ENCODE results near the gene SLC9B2. TPM values are rescaled to one million over a fixed set of nuclear protein-coding genes. Genes with fewer than 3 reads are reported as not detected.
A peak's percentile ranks its signal among the peaks of the same experiment; 100 is the strongest.

The SLC9B2 gene
- total RNA-seq, 1 donor from 2014 or later = 16.3 TPM

DNA sequence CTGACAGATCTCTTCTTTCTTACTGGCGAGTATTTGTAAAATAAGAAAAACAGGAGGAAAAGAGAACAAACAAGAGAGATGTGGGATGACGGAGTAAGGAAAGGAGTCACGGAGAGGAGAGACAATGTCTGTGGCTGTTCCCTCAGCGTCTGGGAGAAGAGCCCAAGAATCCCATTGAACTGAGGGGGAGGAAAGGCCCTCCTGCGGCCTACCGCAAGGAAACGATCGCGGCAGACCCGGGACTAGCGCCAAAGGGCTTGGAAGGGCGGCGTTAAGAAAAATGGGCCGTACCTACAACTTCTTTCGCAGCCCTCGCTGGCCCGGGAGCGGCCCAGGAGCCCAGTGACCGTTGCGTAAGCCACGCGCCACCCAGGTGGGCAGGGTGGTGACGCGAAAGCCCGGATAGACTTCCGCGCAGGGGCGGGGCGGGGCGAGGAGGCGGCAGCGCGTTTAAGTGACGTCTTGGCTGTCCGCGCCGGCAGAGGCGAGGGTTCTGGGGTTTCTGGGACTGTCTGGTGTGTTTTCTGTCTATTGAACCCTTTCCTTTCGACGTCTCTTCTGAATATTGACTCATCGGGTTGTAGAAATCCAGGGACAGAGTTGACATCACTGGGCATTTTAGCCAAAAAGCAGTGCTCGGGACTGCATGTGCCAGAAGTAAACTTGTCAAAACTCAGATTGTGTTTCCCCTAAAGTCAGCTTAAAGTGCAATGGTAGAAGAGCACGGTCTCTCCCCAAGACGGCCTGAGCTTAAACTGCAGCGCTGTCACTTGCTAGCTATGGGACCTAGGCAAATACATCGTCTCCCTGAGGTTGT is 57.0 kb downstream of the SLC9B2 start, which contains the start of gene SLC9B1:
SLC9B1 (minus strand) TSS at position 398 of the 817 bp plus-strand sequence. CDS start 27,994 bp downstream, outside the sequence.
- TF ChIP-seq EZH2 (IDR thresholded peaks at IDR 0.05; ENCODE audit: insufficient read depth, low read length) = no peak
- TF ChIP-seq, protein P1, sequence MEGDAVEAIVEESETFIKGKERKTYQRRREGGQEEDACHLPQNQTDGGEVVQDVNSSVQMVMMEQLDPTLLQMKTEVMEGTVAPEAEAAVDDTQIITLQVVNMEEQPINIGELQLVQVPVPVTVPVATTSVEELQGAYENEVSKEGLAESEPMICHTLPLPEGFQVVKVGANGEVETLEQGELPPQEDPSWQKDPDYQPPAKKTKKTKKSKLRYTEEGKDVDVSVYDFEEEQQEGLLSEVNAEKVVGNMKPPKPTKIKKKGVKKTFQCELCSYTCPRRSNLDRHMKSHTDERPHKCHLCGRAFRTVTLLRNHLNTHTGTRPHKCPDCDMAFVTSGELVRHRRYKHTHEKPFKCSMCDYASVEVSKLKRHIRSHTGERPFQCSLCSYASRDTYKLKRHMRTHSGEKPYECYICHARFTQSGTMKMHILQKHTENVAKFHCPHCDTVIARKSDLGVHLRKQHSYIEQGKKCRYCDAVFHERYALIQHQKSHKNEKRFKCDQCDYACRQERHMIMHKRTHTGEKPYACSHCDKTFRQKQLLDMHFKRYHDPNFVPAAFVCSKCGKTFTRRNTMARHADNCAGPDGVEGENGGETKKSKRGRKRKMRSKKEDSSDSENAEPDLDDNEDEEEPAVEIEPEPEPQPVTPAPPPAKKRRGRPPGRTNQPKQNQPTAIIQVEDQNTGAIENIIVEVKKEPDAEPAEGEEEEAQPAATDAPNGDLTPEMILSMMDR (IDR thresholded peaks at IDR 0.05; ENCODE audit: insufficient read depth, low read depth, low read length) = no peak
- no peaks in the 10 kb centered on the region for H3K9me3 Mint-ChIP-seq (ENCODE audit: unreplicated experiment)
- H3K27ac Mint-ChIP-seq (ENCODE audit: unreplicated experiment) = peak within 1 kb of the TSS; percentile 93
- Histone ChIP-seq H3K9ac (ENCODE audit: low read length) (peak within 1 kb of the TSS; percentile 85), H3K4me3 (ENCODE audit: insufficient read depth, low read depth, low read length) (peak within 1 kb of the TSS; percentile 59), H3K9me3 (ENCODE audit: insufficient read depth, low read depth, low read length) (no peaks in the 10 kb centered on the region), H3K4me2 (ENCODE audit: low read length) (peak within 1 kb of the TSS; percentile 85), H3K79me2 (ENCODE audit: insufficient read depth, low read length) (no peaks in the 10 kb centered on the region), H3K27ac (ENCODE audit: low read depth, low read length) (peak within 1 kb of the TSS; percentile 77), H3K36me3 (ENCODE audit: insufficient read depth, low read length) (no peaks in the 10 kb centered on the region), H3K4me1 (ENCODE audit: insufficient read depth, low read length) (peaks cover 5% of the 10 kb centered on the region), H4K20me1 (ENCODE audit: insufficient read depth, low read length) (no peaks in the 10 kb centered on the region), H2AFZ (ENCODE audit: low read depth, low read length) (peak within 1 kb of the TSS; percentile 88), H3K27me3 (ENCODE audit: insufficient read depth, low read length) (no peaks in the 10 kb centered on the region)
- peak within 1 kb of the TSS; percentile 86 for H3K4me3 Mint-ChIP-seq (ENCODE audit: unreplicated experiment)
- FAIRE-seq (peak; percentile 13), DNase-seq (ENCODE audit: low read depth) (peak; percentile 98)
- no peaks in the 10 kb centered on the region for H3K27me3 Mint-ChIP-seq (ENCODE audit: low read depth, unreplicated experiment)
- H3K4me1 Mint-ChIP-seq (ENCODE audit: low read depth, unreplicated experiment) = no peaks in the 10 kb centered on the region
- no peaks in the 10 kb centered on the region for H3K36me3 Mint-ChIP-seq (ENCODE audit: low read depth, unreplicated experiment)

DNA sequence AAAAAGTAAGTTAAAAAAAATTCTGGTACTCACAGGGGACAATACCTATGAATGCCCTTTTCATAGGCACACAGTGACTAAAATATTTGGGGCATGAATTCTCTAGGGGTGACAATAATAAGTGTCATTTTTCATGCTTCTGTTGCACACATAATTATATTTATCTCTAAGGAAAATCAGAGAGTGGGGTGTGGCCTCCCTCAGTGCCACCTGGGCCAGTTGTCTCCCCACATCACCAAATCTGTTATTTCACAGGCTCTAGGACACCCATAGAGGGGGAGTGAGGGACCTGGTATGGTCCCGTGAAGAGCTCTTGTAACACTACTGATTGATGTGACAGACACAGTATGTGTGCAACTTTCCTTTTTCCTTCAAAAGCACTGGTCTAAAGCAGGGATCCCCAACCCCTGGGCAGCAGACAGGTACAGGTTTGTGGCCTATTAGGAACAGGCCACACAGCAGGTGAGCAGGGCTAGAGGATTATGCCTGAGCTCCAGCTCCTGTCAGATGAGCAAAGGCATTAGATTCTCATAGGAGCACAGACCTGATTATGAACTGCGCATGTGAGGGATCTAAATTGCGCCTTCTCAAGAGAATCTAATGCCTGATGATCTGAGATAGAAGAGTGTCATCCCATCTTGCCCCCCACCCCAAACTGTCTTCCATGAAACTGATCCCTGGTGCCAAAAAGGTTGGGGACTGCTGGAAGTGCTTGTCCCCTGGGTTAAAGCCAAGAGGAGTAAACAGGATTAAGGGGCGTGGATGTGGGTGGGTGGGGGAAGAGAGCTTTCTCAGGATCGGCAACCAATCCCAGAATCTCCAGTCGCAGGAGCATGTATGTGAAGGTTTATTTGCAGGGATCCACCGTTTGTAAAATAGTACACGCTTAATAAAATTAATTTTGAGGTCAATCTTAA is 57.9 kb downstream of the SLC9B2 start:
- H3K4me3 Mint-ChIP-seq (ENCODE audit: unreplicated experiment) = peak overlapping the region; percentile 86
- H3K4me3 ChIP-seq (ENCODE audit: insufficient read depth, low read depth, low read length) = peak overlapping the region; percentile 59
- H3K4me1 ChIP-seq (ENCODE audit: insufficient read depth, low read length) = peaks cover 5% of the 10 kb centered on the region
- H3K4me2 ChIP-seq (ENCODE audit: low read length) = peak overlapping the region; percentile 85
- peak overlapping the region; percentile 77 for H3K27ac ChIP-seq (ENCODE audit: low read depth, low read length)
- no peaks in the 10 kb centered on the region for H4K20me1 ChIP-seq (ENCODE audit: insufficient read depth, low read length)
- TF ChIP-seq, protein P1 (IDR thresholded peaks at IDR 0.05; ENCODE audit: insufficient read depth, low read depth, low read length) = no peak
- no peak for TF ChIP-seq EZH2 (IDR thresholded peaks at IDR 0.05; ENCODE audit: insufficient read depth, low read length)
- H3K27me3 Mint-ChIP-seq (ENCODE audit: low read depth, unreplicated experiment) = no peaks in the 10 kb centered on the region
- H3K27me3 ChIP-seq (ENCODE audit: insufficient read depth, low read length) = no peaks in the 10 kb centered on the region
- no peaks in the 10 kb centered on the region for H3K36me3 ChIP-seq (ENCODE audit: insufficient read depth, low read length)
- DNase-seq (ENCODE audit: low read depth) (no peak), FAIRE-seq (no peak)
- no peaks in the 10 kb centered on the region for H3K9me3 ChIP-seq (ENCODE audit: insufficient read depth, low read depth, low read length)
- no peaks in the 10 kb centered on the region for H3K79me2 ChIP-seq (ENCODE audit: insufficient read depth, low read length)
- H3K9ac ChIP-seq (ENCODE audit: low read length) = peak overlapping the region; percentile 85
- peak overlapping the region; percentile 88 for H3K27ac Mint-ChIP-seq (ENCODE audit: unreplicated experiment)
- peak overlapping the region; percentile 88 for H2AFZ ChIP-seq (ENCODE audit: low read depth, low read length)
- H3K9me3 Mint-ChIP-seq (ENCODE audit: unreplicated experiment) = no peaks in the 10 kb centered on the region
- H3K4me1 Mint-ChIP-seq (ENCODE audit: low read depth, unreplicated experiment) = no peaks in the 10 kb centered on the region
- no peaks in the 10 kb centered on the region for H3K36me3 Mint-ChIP-seq (ENCODE audit: low read depth, unreplicated experiment)
